GM04504 (cell line): ENCODE measurements around the gene RAD9A.
A peak's percentile ranks its signal among the peaks of the same experiment; 100 is the strongest.

Source experiments
- DNase-seq: peaks from one replicate; pipeline ENCODE4 v3.0.0-alpha.2; 2012; ENCODE audit warnings: low read depth

The RAD9A gene

DNA sequence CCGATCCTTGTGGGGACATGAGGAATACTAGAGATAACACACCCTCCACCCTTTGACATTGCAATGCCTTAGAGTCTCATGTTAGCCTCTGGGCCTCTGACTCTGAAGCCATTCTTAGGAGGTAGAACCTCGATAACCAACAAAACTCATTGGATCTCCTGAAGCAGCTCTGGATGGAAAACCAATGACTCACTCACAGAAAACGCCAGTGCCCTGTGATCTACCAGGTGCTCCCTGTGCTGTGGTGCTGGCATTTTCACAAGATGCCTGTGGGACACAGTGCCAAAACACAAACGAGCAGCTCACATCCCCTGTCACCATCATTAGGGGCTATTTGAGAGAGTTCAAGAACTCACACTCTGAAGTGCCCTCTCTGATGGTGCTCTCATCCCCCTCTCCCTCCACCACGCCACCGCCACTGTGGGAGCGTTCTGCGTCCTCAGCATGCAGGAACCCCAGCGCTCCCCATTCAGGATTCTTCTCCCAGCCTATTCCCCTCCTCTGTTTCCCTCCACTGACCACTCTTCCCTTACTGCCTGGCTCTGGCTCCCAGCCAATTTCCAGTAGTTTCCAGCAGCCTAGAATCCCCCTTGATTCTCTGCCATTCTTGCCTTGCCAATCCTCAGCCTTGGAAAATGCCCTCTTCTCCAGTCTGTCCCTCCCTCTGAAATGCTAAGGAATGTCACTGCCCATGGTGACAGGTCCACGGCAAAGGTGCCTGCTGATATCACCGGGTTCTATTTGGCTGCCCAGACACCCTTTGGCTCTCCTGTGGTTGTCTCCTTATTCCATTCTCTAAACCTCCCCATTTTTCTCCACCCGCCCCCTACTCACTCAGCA, 33.7 kb upstream of the RAD9A start:
- DNase-seq, result no peak

DNA sequence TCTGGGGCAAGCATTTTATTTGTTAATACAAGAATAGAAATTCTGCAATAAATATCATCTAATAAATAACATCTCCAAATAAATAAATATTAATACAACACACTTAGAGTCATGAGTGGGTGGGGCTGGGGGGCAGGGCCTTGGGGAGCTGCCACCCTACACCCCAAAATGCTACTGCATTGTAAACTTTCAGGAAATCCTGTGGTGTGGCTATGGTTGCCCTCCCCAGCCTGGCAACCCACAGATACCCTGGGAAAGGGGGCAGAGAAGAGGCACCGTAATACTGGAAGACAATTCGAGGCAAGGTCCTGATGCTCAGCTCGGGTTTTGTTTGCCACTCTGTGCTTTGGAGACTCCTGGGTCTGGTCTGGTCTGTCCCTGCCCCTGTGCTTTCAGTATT, 27.6 kb upstream of the RAD9A start:
- no peak for DNase-seq

DNA sequence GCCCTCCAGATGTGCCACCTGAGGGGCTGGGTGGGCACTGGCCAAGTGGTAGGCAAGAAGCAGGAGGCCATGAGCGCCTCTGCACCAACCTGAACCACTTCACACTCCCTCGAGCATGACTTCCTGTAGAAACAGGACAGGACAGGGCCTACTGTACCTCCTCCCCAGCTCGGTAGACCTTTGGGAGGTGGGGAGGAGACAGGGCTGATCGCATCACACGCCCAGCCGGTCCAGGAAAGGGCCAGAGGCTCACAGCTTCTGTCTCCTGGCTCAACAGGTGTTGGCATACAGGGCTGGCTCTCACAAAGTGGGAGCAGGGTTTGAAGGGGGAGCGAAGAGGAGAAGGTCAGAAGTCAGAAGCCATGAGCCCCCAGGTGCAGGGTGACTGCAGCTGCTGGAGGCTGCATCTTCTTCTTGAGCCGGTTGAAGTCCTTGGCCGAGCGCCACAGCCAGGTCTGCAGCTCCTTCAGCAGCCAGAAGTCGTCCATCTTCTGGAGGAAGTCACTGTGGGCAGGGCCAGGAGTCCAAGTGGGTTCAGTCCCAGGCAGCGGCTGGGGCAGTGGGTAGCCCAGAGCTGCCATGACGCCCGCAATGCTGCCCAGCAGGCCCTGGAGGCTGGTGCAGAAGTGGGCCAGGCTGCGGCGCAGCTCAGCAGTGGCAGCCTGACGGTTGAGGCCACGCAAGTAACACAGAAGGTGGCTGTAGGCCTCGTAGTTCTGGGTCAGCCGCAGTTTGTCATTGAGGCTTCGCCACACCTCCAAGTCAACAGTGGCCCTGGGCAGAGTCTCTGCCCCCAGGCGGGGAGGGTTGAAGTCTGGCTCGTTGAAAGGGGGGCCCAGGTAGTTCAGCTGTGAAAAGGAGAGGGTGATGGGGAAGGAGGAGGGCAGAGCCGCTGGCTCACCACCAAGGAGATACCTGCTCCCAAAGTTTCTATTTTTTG, 26.7 kb upstream of the RAD9A start:
- no peak for DNase-seq

DNA sequence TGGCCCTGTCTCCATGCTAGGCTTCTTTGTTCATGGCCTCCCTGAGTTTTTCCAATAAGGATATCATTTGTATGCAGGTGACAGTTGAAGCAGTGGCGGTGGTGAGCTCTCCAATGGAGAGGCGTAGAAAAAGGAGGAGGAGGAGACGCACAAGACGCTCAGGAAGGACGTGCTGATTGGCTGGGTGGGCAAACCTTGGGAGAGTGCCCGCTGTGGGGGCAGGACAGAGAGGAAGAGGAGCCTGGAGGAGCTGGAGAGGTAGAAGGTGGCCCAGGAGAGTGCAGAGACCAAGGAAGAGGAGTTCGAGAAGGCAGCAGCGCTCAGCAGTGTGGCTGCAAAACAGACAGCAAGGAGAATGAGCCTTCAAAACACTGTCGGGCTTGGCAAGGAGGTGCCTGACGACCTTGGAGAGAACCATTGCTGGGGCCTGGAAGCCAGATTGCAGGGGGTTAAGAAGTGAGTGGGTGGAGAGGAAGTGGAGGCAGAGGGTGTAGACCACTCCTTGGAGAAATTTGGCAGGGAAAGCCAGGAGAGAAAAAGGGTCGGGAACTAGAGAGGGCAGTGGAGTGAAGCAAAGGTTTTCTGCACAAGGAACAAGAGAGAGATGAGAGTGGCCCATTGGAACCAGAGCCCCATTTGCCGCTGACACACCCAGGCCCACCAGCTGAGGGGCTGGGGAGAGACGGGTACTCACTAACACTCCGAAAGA, 25.9 kb upstream of the RAD9A start:
- no peak for DNase-seq

DNA sequence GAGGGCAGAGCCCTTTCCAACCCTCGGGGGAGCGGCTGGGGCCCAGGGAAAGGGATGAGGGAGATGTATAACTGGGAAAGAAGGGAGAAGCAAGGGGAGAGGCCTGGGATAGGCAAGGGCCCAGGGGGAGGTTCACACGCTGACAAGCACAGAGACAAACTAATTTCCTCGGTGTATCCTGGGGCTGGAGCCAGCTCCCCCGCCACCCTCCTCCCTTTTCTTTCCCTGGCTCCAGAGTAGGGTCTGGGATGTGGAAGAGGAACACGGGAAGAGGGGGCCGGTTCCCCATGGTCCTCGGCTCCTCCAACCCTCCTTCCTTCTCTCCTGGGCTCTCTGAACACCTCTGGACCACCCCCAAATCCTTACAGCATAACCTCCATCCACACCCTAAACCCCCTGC, 25.2 kb upstream of the RAD9A start:
- no peak for DNase-seq

DNA sequence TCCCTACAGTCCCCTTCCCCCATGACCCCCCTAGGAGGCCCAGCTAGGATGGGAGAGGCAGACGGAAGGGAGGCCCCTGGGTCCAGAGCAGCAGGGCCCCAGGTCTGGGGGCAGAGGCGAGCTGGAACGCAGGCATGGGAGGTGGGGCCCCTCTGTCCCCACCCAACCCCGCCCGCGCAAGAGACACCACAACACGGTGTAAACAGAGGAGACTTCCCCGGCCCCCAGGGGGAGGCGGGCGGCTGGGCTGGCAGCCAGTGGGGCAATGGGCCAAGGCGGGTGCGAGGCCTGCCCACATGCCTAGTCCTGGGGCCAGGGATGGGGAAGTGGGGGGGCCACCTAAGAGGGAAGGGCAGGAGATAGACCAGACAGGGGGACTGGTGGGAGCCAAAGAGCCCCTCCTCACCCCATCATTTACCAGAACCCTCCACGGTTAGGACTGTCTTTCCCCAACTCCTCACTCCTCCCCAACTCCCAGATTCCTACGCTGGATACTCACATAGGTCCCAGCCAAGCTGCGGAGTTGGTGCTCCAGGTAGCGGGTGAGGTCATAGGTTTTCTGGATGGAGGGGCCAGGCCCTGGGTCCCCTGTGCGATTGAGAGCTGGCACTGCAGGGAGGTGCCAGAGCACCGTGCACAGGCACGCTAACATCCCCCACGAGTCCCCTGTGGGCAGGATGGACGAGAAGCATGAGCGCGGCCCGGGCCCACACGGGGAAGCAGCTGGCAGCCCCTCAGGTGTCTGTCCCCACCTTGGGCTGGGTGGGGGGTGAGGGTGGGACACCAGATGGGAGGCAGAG, 24.6 kb upstream of the RAD9A start:
- no peak for DNase-seq

DNA sequence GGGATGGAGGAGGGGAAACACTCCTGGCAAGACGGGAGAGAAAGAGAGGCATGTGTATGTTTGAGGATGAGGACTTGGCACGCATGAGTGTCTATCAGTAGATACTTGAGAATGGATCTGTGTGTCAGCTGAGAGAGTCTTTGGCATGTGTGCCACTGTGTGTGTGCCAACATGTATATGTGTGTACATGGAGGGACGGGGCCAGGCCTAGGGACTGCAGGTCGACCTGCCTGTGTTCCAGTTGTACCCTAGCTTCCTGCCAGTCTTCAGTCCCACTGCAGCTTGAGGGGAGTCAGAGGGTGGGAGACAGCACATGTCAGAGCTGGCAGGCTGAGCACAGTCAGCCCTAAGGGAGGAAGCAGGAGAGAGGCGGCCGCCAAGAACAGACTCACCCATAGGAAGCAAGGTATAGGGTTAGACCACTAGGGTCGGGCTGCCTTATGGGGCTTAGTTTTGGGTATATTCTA, 24.0 kb upstream of the RAD9A start:
- DNase-seq, result no peak

DNA sequence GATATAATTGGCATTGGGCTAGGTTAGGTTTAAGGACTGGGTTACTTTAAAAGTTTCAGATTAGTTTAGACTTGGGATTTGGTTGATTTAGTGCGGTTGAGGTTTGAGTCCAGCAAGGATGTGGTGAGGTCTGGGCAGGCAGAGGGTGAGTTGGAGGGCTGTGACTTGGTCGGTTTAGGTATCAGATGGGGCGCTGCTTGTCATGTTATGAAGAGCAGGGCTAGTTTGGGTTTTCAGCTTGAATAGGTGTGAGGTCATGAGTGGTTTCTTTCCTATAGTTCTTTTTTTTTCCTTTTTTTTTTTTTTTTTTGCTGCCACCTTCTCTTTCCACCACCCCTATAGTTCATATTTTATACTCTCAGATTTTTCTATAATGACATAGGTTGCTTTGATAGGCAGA, 23.2 kb upstream of the RAD9A start:
- DNase-seq, result no peak

DNA sequence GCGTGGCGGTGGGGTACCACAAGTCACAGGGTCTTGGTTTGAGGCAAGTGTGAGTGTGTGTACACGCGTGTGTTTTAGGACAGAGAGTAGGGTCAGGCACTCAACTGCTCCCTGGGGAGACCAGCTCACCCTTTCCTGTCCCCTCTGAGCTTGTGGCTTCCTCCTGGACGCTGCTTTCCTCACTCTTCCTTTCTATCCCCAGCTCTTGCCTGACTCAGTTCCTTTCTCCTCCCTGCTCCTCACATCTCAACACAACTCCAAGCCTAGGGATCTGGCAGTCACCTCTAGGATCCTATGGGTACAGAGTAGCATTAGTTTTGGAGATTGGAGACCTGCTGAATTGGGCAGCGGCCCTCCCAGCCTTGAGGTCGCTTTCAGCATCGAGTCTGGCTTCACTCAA, 22.5 kb upstream of the RAD9A start:
- no peak for DNase-seq

DNA sequence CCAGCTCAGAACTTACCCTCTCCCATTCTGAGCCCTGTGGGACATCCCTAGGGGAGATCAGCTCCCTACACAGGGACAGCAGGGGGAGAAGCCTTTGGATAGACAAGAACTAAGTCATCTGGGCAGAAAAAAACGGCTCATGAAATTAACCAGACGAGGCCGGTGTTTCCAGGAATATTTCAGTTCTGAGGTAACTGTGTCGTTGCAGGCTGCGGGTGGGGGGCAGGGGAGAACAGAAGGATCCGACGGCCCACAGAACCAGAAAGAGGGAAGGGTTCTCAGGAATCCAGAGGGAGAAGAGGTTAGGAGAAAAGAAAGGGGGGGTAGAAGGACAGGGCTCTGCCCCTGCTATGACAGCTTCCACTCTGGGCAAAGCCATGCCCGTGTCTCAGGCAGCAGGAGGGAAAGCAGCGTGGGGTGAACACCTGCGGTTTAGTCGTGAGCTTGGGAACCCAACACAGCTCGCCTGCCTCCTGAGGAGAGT, 21.9 kb upstream of the RAD9A start:
- DNase-seq, result no peak

DNA sequence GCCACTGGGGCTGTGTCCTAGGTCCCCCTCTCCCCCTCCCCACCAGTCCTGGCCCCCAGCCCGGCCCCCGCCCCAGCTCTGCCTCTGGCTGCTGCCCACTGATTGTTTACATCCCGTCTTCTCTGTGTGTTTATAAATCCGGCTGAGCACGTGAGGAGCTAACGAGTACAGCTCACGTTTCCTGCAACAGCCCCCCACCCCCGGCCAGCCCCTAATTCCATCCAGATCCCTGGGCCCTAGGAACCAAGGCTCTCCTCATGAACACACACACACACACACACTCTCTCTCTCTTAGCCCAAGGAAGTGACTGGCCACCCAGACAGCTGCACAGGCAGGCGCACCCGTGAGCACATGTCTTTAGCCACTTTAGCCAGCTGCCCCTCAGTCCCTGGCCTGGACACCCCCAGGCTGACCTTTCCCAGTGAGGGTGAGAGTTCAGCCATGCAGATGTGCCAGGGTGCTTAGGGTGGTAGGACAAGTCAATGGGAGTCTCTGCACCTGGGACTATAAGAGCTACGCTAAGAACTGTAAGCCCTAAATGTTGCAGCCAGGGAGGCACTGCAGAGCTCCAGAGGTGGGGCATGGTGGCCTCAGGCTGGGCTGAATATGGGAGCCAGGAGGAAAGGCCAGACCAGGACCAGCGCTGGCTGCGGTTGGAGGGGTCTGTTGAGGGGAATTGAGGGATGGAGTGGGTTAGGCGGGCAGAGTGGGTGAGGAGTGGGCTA, 21.3 kb upstream of the RAD9A start:
- no peak for DNase-seq

DNA sequence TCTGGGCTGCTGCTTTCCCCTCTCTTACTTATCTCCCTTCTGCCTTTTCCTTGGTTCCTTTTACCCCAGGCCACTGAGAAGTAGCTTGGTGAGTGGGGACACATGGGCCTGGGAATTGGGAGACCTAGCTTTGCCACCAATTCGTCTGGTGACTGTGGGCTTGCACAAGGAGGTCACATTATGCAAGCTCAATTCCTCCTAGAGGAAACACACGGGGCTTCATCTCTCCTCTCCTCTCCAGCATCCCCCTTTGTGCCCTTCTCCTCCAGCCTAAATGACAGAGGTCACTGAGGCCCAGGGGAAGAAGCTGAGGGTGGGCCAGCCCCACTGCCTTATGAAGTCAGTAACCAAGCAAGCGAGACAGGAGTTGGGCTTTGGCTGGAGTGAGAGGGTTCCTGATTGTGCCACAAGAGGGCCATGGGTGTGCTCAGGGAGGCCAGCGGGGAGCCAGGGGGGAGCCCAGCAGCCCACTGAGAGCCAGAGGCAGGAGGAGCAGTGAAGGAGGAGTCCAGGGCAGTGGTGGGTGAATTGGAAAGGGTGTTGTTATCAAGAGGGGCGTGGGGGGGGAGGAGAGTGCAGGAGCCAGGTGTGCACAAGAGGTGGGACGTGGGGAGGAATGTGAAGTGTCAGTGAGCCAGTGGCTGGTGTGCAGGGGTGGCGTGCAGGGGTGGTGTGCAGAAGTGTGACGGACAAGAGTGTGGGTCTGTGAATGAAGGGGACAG, 20.4 kb upstream of the RAD9A start:
- no peak for DNase-seq

DNA sequence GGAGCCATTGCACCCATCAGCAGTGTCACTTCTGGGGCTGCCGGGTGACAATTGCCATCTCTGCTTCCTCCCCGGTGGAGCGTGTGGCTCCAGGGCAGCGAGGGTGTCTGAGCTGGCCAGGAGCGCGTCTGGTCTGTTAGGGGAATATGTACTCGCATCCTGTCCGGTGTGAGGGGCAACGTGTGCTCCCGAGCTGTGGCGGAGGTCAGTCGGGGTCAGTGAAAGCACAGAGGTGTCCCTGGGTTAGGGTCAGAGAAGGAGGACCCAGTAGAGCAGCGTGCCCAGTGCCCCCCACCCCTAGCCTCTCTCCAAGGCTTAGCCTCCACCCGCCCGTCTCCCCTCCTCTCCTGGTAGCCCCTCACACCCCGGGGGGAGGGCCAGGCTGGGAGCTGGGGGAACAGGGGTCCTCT, 19.9 kb upstream of the RAD9A start:
- no peak for DNase-seq

DNA sequence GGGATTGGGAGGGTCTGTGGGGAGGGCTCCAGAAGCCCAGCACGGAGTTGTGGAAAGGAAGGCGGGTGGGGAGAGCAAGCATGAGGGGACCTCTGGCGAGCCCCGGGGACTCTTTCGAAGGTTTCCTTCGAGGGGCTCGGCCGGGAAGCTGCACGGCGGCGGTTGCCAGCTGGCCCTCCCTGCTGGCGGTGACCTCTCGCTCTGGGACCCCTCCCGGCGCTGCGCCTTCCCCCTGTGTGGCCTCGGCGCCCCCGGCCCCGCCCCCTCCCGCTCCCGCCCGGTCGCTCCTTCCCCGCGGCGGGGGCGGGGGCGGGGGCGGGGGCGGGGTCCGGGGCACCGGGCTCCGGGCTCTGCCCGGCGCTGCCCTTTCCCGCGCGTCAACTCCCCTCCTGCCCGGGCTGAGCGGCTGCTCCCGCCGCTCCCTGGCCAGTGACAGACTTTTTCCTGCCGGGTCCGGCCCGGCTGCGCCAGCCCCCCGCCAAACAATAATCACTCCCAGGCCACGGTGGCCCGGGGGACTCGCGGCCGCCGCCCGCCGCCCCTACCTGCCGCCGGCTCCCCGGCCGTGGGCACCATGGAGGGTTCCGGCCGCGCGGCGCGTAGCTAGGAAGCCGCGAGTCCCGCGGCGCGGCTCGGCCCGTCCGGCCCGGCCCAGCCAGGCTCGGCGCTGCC, 19.3 kb upstream of the RAD9A start:
- DNase-seq, result no peak

DNA sequence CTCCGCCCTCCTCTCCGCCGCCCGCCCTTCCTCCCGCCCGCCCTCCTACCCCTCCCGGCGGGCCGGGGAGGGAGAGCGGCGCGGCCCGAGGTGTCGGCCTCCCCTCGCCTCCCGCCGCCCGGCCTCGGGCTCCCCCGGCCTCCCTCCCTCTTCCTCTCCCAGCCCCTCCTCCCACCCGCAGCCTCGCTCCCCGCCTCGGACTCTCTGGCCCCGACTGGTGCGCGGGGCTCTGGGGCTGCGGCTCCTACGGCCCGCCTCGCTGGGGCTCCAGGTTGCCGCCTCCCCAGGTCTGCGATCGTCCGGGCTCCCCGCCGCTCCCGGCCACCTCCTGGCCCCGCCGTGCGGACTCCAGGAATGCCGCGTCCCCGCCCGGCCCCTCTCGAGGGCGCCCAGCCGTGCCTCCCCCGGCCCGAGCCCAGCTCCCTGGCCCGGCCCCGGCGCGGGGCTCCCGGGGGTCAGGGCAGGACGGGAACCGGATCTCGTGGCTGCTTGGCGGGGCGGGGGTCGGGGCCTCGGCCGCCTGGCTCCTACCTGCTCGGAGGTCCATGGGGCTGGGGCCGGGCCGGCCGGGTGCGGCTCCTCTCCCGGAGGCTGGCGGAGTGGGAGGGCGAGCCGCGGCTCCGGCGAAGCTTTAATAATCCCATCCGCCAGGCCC, 18.7 kb upstream of the RAD9A start, which contains the start of gene CLCF1:
Gene CLCF1 (minus strand): TSS at position 606 of the 655 bp plus-strand sequence. CDS start 59 bp downstream, at position 547.
- DNase-seq, result no peak

DNA sequence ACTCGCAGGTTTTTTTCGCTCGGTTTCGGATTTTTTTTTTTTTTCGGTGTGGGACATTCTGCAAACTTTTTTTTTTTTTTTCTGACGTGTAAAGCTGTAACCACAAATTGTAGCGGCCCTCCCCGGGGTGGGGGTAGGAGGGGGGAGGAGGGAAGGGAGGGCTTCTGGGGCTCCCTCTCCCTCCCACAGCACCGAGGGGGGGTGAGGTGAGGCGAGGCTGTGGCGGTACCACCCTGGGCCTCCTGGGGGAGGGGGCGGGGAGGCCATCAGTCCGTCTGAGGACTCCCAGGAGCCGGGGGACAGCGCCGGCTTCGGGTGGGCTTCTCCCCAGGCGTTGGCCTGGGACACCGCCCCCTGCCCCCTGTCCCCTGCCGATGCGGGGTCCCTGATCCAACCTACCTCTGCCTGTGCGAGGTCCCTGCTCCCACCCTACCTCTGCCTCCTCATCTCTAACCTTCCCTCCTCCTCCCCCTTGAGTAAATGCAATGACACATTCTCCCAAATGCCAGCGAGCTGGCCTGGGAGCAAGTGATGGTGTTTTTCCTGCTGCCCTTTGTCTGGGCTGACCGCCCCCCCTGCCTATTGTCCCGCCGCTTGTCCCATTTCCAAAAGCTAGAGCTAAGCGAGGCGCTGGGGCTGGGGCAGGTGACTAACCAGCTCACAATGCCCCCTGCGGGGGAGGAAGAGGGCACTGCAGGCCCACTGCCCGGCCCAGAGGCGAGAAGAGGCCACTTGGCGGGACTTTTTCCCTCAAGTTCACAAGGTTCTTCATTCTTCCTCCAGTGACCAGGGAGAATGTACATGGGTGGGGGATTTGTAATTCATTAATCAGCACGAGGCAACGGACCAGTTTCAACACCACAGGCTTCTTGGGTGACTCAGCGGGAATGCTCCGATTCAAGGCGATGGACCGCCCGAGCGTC, 17.9 kb upstream of the RAD9A start:
- DNase-seq, result peak; percentile 95

DNA sequence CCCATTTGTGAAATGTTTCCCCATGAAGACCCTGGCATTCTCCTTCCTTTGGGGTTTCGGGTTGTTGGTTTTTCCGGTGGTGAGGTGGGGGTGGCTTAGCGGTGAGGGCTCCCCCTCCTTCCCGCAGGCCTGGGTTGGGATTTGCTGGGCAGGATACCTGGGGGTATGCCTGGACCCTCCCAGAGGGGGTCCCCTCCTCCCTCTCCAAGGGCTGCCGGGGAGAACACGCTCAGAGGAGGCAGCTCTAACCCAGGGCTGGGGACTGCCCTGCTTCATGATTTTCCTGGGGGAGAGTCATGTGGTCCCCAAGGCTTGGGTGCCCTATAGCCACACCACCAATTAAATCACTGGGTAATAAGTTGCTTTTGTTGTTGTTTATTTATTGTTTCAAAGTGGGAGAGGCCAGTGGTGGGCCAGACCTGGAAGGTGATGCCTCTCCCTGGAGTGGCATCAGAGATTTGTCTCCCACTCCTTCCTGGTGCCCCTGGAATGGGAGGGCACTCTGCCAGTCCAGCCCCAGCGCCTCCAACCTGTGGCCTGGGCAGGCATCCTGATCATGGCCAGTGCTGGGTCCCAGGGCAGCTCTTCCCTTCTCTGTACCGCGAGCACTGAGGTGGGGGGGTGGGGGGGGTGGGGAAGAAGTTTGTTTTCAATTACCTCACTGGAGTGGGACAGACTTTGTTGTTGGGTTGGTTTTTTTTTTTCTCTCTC, 17.1 kb upstream of the RAD9A start:
- no peak for DNase-seq
